Panc1 (cell line): ENCODE measurements around the gene RCN2. TPM values are rescaled to one million over a fixed set of nuclear protein-coding genes. Genes with fewer than 3 reads are reported as not detected.

ENCODE experiments used
- ATAC-seq: fragments of 200-7000 bp; cut with Tn5 transposase; 2 replicates; pipeline ENCODE4 v1.9.1; 2020; ENCODE audit warnings: mild to moderate bottlenecking, moderate library complexity
- BruUV-seq: library from RNA; stranded (reverse); fragments of 400-500 nt; replicated peaks from 2 replicates; lab custom pipeline; 2021; lab: Mats Ljungman, UMichigan
- CTCF ChIA-PET: fragments of 300-600 bp; sonication (Branson Sonifier 250); formaldehyde crosslinking; loops from one replicate; lab custom pipeline; 2022; ENCODE audit warnings: antibody characterized with exemption; lab: Charles Lee
- POLR2A ChIA-PET: fragments of 300-600 bp; sonication (Branson Sonifier 250); formaldehyde crosslinking; loops from one replicate; lab custom pipeline; 2022; ENCODE audit warnings: antibody characterized with exemption; lab: Charles Lee
- DNase-seq: peaks from one replicate; pipeline ENCODE4 v3.0.0-alpha.2; 2010; ENCODE audit warnings: low read depth, low spot score
- H3K27ac ChIP-seq: 2 replicates; pipeline ENCODE4 v1.5.1; 2011; ENCODE audit warnings: mild to moderate bottlenecking, low read length, inconsistent platforms
- H3K27me3 ChIP-seq: fragments of 200-500 bp; sonication (Bioruptor generic); 2 replicates; pipeline ENCODE4 v1.6.0; 2014; ENCODE audit warnings: low read length, inconsistent platforms; ENCODE audit not compliant: control insufficient read depth, insufficient read depth
- H3K36me3 ChIP-seq: fragments of 200-500 bp; sonication (Bioruptor generic); 2 replicates; pipeline ENCODE4 v1.5.1; 2014; ENCODE audit warnings: inconsistent platforms, mild to moderate bottlenecking, low read length, moderate library complexity; ENCODE audit not compliant: control insufficient read depth, insufficient read depth
- H3K4me1 ChIP-seq: 2 replicates; pipeline ENCODE4 v1.5.1; 2011; ENCODE audit warnings: inconsistent platforms, mild to moderate bottlenecking, low read length, moderate library complexity; ENCODE audit not compliant: control insufficient read depth, insufficient read depth
- H3K4me3 ChIP-seq, 2 experiments: 2 replicates each; pipeline ENCODE4 v1.5.1; 2011 to 2012; ENCODE audit warnings: low read depth in 2 of 2, low read length in 2 of 2, mild to moderate bottlenecking in 2 of 2, inconsistent platforms in 1 of 2, moderate library complexity in 1 of 2
- H3K9me3 ChIP-seq: fragments of 200-500 bp; sonication (Bioruptor generic); 2 replicates; pipeline ENCODE4 v1.5.1; 2014; ENCODE audit warnings: low read depth, mild to moderate bottlenecking, inconsistent platforms, low read length, moderate library complexity; ENCODE audit not compliant: control insufficient read depth, insufficient read depth
- CTCF ChIP-seq: fragments of 450-650 bp; IDR thresholded peaks from 2 replicates; pipeline ENCODE4 v1.5.1; 2017; ENCODE audit warnings: mild to moderate bottlenecking
- POLR2AphosphoS5 ChIP-seq: IDR thresholded peaks from 2 replicates; pipeline ENCODE4 v1.6.1; 2012; ENCODE audit warnings: mild to moderate bottlenecking, low read depth, low read length, moderate library complexity
- SIN3A ChIP-seq: IDR thresholded peaks from 2 replicates; pipeline ENCODE4 v1.6.1; 2012; ENCODE audit warnings: low read depth, mild to moderate bottlenecking, low read length, moderate library complexity, borderline replicate concordance; ENCODE audit not compliant: insufficient read depth
- TCF7L2 ChIP-seq: IDR thresholded peaks from 2 replicates; pipeline ENCODE4 v1.6.1; 2011; ENCODE audit warnings: mild to moderate bottlenecking, low read depth, low read length, inconsistent platforms
- in situ Hi-C: cut with HindIII; loops from 2 replicates; pipeline ENCODE4 v1.10.0; 2016; ENCODE audit warnings: low sequenced_read_pairs, low pct_unique_long_range_greater_than_20kb
- intact Hi-C: fragments of 100-400 bp; cut with micrococcal nuclease; formaldehyde crosslinking; loops from one replicate; pipeline ENCODE4 v1.10.0; 2022; ENCODE audit not compliant: unreplicated experiment
- total RNA-seq: library from RNA; stranded (reverse); gene quantifications from one replicate; pipeline ENCODE4 v1.2.1, GENCODE V29; 2021; ENCODE audit not compliant: unreplicated experiment
- TF ChIP-seq, protein P1 (sequence below), 2 experiments: IDR thresholded peaks; 2 replicates each; pipeline ENCODE4 v1.6.1; 2011 to 2012; ENCODE audit warnings: low read depth in 2 of 2, control low read depth in 1 of 2, low read length in 1 of 2, mild to moderate bottlenecking in 1 of 2, moderate library complexity in 1 of 2; ENCODE audit not compliant: insufficient read depth in 1 of 2

RCN2 gene
- total RNA-seq, 1 experiment from 2014 or later, result 60.7 TPM

- H3K4me1 ChIP-seq, result no peaks in the 10 kb centered on the region
- CTCF ChIA-PET, result no interaction called here
- H3K27me3 ChIP-seq, result no peaks in the 10 kb centered on the region
- BruUV-seq, result no TSS peak
- ATAC-seq (no peak), DNase-seq (no peak)
- in situ Hi-C loops (no loop called here), intact Hi-C loops (no loop called here)
- H3K27ac ChIP-seq, result no peak overlapping the region
- H3K36me3 ChIP-seq, result no peaks in the 10 kb centered on the region
- TF ChIP-seq SIN3A (no peak), CTCF (no peak), POLR2AphosphoS5 (no peak), TCF7L2 (no peak)
- TF ChIP-seq, protein P1, sequence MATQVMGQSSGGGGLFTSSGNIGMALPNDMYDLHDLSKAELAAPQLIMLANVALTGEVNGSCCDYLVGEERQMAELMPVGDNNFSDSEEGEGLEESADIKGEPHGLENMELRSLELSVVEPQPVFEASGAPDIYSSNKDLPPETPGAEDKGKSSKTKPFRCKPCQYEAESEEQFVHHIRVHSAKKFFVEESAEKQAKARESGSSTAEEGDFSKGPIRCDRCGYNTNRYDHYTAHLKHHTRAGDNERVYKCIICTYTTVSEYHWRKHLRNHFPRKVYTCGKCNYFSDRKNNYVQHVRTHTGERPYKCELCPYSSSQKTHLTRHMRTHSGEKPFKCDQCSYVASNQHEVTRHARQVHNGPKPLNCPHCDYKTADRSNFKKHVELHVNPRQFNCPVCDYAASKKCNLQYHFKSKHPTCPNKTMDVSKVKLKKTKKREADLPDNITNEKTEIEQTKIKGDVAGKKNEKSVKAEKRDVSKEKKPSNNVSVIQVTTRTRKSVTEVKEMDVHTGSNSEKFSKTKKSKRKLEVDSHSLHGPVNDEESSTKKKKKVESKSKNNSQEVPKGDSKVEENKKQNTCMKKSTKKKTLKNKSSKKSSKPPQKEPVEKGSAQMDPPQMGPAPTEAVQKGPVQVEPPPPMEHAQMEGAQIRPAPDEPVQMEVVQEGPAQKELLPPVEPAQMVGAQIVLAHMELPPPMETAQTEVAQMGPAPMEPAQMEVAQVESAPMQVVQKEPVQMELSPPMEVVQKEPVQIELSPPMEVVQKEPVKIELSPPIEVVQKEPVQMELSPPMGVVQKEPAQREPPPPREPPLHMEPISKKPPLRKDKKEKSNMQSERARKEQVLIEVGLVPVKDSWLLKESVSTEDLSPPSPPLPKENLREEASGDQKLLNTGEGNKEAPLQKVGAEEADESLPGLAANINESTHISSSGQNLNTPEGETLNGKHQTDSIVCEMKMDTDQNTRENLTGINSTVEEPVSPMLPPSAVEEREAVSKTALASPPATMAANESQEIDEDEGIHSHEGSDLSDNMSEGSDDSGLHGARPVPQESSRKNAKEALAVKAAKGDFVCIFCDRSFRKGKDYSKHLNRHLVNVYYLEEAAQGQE (IDR thresholded peaks at IDR 0.05; ENCODE audit: insufficient read depth in 1 of 2, low read depth in 2 of 2, low read length in 1 of 2), result no peak
- H3K9me3 ChIP-seq, result no peaks in the 10 kb centered on the region
- POLR2A ChIA-PET, result no interaction called here
- no peak overlapping the region for H3K4me3 ChIP-seq
Measured at GRCh38 chr15:76999996-77000395, 68.4 kb downstream of the RCN2 start.

GRCh38 chr15:77001351-77001750 lies 69.8 kb downstream of the RCN2 start:
- Histone ChIP-seq H3K4me3 (no peak overlapping the region), H3K27me3 (no peaks in the 10 kb centered on the region), H3K9me3 (no peaks in the 10 kb centered on the region), H3K4me1 (no peaks in the 10 kb centered on the region), H3K36me3 (no peaks in the 10 kb centered on the region), H3K27ac (no peak overlapping the region)
- TF ChIP-seq, protein P1 (IDR thresholded peaks at IDR 0.05; ENCODE audit: insufficient read depth in 1 of 2, low read depth in 2 of 2, low read length in 1 of 2), result no peak
- no peak for TF ChIP-seq SIN3A
- no peak for TF ChIP-seq POLR2AphosphoS5
- TF ChIP-seq CTCF, result no peak
- no peak for TF ChIP-seq TCF7L2
- CTCF ChIA-PET, result no interaction called here
- BruUV-seq, result no TSS peak
- in situ Hi-C loops, result no loop called here
- POLR2A ChIA-PET, result no interaction called here
- DNase-seq, result no peak
- no peak for ATAC-seq
- intact Hi-C loops, result no loop called here
